AG08395 (cell line): Measurements from ENCODE around the gene SH2D4B.

Experiments
- DNase-seq: peaks from one replicate; pipeline ENCODE4 v3.0.0; 2012; ENCODE audit warnings: mixed read lengths, low spot score

Gene SH2D4B

GRCh38 chr10:80537736-80538480 is at the start of gene SH2D4B:
Gene SH2D4B (plus strand): TSS chr10:80537902. CDS start chr10:80538332, 430 bp downstream.
- no peak for DNase-seq

GRCh38 chr10:80488539-80489066 is 49.1 kb upstream of the SH2D4B start:
- no peak for DNase-seq

- DNase-seq = no peak
These were observed 48.2 kb upstream of the SH2D4B start for GRCh38 chr10:80489371-80490112.

- DNase-seq = no peak
These were observed 46.2 kb upstream of the SH2D4B start for GRCh38 chr10:80491251-80492102.

GRCh38 chr10:80492848-80493521 is 44.7 kb upstream of the SH2D4B start:
- DNase-seq = no peak

DNA sequence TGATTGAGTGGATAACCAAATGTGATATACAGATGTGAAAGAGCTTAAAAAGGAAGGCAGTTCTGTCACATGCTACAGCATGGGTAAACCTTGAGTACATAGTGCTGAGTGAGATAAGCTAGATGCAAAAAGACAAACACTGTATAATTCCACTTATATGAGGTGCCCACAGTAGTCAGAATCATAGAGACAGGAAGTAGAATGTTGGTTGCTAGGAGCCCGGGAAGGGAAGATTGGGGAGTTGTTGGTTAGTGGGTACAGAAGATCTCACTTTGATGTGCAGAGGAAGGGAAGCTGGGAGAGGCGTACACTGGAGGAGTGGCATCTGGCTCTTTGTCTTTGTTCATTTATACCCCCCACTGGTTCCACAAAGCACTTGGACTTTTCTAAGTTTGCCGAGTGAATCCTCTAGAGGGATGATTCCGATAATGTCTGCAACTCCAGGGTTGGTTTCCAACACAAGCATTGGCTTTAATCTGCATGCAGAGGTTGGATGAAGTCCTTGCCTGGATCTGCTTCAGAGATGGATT is 44.1 kb upstream of the SH2D4B start:
- DNase-seq = peak; percentile 52

GRCh38 chr10:80496555-80497172 is 41.0 kb upstream of the SH2D4B start:
- DNase-seq = no peak

- DNase-seq = no peak
These were observed 40.3 kb upstream of the SH2D4B start for GRCh38 chr10:80497187-80498077.

DNA sequence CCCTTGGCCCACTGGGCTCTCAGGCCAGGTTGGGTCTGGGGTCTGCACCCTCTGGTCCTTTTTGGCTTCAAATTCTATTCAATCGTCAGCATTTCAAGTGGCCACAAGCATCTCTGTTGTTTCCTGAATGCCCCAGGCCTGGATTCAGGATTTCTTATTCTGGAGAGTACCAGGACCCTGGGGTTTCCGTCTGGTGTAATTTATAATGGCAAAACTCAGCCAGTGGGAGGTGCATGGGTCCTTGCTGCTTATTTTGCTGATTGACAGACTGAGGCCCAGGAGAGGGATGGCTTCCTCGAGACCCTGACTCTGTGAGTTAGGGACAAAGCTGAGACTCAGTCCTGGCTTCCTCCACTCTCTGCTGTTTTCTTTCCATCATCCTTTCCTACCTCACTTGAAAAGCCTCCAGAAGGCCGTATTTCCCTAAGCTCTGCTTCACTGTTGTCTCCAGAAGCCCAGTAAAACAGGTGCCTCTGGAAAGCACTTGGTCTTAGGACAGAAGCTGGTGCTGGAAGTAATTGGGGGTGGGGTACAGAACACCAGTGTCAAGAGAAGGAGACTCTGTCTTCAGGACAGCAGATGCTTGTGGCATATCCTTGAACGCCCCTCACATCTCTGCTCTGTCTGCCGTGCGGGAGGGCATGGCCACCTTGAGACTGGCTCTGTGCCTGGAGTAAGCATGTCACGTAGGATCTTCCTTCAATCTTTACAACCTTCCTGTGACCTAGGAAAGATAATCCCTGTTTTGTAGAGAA is 39.4 kb upstream of the SH2D4B start:
- no peak for DNase-seq

DNA sequence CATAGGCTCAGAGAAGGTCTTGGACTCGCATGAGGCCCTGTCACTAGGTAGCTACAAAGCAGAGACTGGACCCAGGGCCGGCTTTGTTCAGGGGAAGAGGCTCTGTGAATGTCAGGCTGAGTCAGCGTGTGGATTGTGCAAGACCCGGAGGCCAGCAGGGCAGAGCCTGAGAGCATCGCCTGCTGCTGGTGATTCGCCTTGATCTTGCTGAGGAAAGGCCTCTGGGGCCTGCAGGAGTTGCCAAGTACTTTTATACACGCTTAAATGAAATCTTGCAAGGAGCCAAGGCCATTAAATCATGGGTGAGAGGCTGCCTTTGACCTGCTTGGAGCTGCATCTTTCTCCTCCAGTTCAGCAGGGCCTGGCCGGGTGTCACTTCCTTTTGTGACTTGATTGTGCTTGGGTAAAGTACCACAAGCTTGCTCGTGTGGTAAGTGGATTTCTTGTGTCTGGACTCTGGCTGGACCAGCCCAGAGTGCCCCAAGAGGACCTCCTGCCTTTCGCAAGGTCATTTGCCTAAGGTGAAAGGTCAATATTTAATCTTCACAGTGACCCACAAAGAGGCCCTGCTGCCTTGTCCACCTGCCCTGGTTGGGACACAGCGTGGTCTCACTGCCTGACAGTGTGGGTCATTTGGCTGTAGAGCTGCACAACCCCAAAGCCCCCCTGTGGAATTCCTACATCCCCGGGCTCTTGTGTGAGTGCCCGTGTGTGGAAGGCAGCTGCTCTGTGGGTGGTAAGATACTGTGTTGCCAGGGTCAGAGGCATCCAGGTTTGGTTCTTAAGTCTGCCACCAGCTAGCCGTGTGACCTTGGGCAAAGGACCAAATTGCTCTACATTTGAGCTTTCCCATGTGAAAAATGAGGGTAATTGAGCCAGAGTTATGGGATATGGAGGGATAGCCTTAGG is 38.6 kb upstream of the SH2D4B start:
- DNase-seq = peak; percentile 98

- DNase-seq = no peak
These were observed 36.9 kb upstream of the SH2D4B start for GRCh38 chr10:80500572-80501380.

DNA sequence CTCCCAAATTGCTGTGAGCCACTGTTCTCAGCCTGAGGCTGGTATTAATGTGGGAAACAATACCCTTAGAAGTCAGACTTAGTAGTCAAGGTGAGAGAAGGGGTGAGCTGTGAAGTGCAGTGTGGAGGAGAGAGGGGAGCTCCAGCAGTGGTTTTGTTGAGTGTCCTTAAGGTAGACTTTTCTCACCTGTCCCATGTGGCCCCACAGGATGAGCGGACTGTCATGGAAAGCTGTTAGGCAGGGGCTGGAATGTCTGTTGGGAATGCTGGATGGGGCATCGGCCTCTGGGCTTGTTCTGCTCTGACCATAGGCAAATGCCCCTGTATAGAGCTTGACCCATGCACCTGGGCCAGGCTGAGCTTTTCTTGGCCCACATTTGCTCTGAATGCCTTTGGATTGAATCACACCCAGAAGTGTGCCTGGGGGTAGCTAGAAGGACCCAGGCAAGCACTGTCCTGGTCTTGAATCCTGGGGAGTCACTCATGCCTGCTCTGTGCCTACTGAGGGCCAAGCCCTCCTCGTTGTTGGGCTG is 36.3 kb upstream of the SH2D4B start:
- DNase-seq = no peak

- DNase-seq = no peak
These were observed 35.7 kb upstream of the SH2D4B start for GRCh38 chr10:80501913-80502521.

DNA sequence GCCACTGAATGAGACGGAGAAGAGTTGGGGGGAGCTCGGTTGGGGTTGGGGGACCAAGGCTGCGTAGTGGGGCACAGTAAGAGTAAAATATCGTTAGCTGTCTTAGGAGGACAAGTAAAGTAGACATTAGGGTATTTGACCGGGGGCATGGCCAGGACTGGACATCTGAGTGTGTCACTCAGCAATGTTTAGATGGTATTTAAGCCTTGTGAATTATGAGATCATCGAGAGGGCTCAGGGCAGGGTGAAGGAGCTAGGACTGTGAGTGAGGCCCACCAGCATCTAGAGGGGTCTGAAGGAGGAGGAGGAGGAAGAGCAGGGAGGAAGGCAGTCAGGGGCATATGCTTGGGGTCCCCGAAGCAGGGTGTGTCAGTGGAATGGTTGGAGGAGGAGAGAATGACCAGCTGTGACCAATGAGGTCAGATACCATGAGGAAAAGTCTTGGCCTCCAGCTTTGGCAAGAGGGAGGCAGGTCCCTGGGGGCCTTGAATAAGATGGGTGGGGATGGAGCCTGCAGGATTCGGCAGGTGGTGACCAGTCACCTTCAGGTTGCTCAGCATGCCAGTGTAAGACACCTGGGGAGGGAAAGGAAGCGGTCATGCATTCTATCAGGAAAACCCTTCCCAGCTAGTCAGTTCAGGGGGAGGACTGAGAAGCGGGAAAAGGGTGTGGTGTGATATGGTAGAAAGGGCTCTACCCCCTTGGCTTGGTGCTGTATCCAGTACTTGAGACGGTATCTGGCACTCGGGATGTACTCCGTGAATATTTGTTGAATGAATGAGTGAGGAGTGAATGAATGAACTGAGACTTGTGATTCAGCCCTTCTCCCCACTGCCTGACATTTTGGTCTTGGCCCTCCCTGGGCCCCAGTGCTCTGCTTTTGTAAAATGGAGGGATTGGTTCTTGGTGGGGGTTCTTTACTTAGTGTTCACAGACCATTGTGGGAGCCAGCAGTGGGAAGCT is 34.8 kb upstream of the SH2D4B start:
- no peak for DNase-seq

DNA sequence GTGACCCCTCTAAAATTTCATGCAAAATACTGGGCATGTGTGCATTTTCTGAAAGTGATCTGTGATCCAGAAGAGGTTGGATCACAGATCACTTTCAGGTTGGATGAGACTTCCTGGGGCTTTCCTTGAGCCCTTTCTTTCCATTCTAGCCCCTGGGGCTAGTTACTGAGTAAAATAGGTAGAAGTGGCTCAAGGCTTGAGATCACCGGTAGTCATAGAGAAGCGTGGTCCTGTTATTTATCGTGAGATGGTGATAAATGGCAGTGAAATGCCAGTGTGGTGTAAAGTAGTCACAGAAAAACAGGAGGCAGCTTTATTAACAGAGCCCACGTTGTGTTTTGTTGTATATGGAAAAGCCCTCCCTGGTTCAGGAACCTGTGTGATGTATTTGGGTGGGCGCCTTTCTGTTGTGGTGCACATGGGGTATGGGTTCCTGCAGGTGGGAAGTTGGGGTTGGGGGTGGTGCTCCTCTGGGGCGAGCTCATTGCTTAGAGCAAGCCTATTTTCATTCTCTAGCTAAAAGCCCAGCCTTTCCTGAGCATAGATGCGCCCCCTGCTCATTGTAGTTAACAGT is 34.0 kb upstream of the SH2D4B start:
- DNase-seq = no peak
